ENCODE data around the gene MYRFL.
"Not testable (repeated sequence)": the region's sequence is repeated elsewhere in the genome, so short reads cannot be mapped to it uniquely, and the experiment has no call there.

The MYRFL gene

GRCh38 chr12:69824966-69825560, at the start of gene MYRFL:
Gene MYRFL (plus strand): TSS chr12:69825227. CDS start chr12:69825518, 291 bp downstream.
- no peak for DNase-seq

- no peak for DNase-seq
Observed at GRCh38 chr12:69779928-69780327, 45.1 kb upstream of the MYRFL start.

- no peak for DNase-seq
Observed at GRCh38 chr12:69783365-69783764, 41.7 kb upstream of the MYRFL start.

DNA sequence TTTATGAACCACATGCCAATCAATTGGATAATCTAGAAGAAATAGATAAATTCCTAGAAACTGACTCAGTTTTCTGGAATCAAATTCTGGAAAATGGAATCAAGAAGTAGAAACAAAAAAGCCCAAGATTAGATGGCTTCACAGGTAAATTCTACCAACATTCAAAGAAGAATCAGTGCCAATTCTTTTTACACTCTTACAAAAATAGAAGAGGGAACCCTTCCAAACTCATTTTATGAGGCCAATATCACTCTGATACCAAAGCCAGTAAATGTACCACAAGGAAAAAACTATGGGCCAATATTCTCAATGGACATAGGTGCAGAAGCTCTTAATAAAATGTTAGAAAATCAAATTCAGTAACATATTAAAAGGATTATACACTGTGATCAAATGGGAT, 35.7 kb upstream of the MYRFL start:
- DNase-seq = no peak

- no peak for DNase-seq
Observed at GRCh38 chr12:69792533-69792932, 32.5 kb upstream of the MYRFL start.

- DNase-seq = not testable (repeated sequence)
Observed at GRCh38 chr12:69807101-69807897, 17.7 kb upstream of the MYRFL start.

DNA sequence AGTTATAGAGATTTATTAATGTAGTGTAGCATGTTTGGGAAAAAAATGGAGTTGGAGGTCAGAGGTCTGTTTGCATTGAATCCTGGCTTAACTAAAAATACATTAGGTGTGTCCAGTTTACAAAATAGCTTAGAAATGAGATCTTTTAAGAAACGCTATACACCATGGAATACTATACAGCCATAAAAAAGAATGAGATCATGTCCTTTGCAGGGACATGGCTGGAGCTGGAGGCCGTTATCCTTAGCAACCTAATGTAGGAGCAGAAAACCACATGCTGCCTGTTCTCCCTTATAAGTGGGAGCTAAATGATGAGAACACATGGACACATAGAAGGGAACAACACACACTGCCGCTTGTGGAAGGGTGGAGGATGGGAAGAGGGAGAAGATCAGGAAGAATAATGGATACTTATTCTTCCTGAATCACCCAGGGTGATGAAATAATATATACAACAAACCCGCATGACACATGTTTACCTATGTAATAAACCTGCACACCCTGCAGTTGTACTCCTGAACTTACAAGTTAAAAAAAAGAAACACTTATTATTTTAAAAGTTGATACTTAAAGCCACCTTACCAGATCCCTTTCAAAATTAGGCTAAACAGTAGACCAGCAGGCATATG, 14.0 kb upstream of the MYRFL start:
- DNase-seq = no peak

DNA sequence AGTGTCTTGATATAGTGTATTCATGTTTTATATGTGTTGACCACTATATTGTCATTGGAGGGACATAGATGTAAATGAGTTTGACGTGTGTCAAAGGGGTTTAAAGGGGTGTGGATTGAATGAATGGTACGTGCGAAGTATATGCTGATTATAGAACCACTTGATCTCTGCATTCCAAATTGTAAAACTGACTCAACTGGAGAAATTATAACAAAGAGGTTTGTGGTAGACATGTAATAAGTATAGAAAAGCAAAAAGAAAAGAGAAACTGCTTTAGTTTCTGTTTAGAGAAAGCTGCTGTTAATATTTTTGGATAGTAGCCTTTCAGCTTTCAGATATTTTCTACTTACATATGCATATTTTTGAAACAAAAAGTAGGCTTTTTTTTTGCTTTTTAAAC, 8.9 kb upstream of the MYRFL start:
- no peak for DNase-seq

- DNase-seq = no peak
Observed at GRCh38 chr12:69821032-69821455, 4.0 kb upstream of the MYRFL start.

DNA sequence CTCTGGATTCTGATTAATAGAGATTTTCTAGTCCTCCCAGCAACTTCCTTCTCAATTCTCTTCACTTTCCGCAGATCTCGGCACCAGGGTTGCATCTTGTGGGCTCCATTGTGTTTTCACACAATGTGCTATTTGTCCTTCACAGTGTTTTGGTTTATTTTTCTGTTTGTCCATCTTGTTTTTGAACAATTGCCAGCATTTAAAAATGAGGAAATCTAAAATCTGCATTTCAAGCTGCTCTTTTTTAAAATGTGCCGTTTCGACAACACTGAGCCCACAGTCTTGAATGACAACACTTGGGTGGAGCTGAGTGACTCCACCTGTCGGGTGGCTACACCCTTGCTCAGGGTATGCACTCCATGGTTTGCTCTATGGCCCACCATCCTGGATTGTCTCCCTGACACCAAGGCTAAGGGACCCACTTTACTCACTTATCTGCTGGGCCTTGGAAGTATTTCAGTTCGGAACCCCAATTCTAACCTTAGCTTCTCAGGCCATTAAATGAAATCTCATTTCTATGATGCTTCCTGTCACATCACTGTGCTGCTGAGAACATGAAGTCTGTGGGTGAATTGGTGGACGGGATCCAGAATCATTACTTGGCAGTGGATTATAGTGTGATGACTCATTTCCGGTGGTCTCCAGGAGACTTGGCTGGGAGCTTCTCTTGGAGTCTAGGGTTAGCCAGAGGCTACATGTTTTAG, 3.4 kb upstream of the MYRFL start:
- DNase-seq = no peak

DNA sequence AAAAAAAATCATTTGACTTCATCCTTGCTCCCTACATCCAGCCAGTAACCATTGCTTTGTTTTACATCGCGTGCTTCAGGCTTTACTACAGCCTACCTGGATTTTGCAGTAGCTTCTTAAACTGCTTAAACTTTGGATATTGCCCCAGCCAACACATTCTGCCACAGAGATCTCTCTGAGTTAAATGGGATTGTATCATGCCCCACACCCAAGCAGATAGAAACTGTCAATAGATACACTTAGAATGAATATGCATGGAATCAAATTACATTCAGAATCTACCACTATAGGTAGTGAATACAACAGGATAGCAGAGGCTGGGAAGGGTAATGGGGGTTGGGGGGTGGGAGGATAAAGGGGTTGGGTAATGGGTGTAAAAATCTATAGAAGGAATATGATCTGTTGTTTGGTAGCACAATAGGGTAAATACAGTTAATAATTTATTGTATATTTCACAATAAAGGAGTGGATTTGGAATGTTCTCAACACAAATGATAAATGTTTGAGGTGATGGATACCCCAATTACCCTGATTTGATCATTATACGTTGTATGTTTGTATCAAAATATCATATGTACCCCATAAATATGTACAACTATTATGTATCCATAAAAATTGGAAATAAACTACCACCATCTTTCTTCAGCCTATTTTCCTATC, 2.7 kb upstream of the MYRFL start:
- no peak for DNase-seq

GRCh38 chr12:69824028-69824427, 999 bp upstream of the MYRFL start:
- no peak for DNase-seq

- DNase-seq = no peak
Observed at GRCh38 chr12:69828897-69829296, 3.9 kb downstream of the MYRFL start.

- no peak for DNase-seq
Observed at GRCh38 chr12:69833696-69834095, 8.7 kb downstream of the MYRFL start.

GRCh38 chr12:69834147-69834546, 9.1 kb downstream of the MYRFL start:
- DNase-seq = no peak

GRCh38 chr12:69834576-69834975, 9.5 kb downstream of the MYRFL start:
- DNase-seq = no peak

DNA sequence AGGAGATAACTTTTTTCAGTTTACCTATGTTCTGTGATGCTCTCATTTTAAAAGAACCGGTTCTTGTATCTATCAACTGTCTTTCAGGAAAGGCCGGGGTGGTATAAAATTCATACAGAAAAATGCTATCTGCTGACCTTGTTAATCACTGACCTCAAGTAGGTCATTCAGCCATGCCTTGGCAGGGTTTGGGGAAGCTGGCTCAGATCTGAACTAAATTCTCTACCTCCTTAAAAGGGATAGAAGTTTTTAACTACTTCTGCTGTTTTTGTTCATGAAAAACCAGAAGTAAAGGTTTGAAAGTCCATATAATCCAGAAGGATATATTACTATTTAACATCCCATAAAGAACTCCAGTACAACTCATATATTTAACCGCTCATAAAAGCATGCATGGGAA, 10.1 kb downstream of the MYRFL start:
- DNase-seq = no peak

DNA sequence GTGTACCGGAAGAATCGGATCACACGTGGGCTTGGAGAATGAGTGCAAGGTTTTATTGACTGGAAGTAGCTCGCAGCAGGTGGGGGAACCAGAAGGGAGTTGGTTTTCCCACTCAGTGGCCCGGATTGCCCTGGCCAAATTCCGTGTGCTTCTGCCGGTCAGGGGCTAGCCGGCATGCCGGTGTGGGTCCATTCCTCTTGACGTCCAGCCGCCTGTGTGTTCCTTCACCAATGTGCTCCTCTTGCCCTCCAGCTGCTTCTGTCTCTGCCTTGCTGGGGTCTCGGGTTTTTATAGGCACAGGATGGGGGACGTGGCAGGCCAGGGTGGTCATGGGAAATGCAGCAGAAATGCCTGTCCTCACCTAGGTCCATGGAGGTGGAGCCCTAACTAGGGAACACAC, 11.0 kb downstream of the MYRFL start:
- no peak for DNase-seq

- no peak for DNase-seq
Observed at GRCh38 chr12:69837191-69837590, 12.2 kb downstream of the MYRFL start.

- no peak for DNase-seq
Observed at GRCh38 chr12:69837657-69838415, 12.8 kb downstream of the MYRFL start.

DNA sequence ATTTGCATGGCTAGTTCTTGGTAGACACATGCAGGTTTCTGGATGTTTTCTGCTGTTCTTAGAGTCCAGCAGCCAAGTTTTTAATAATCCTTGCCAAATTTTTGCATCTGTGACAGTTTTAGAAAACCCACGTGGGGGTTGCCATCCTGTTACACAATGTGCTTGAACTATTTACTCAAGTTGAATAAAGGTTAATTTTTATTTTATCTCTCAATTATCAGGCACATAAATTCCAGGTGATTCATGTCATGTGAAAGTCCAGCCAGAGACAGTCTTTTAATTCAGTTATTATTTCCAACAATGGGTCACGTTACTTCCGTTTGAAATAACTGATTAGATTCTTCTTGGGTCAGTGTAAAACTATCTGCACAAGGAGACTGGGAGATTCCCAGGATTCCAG, 15.7 kb downstream of the MYRFL start:
- no peak for DNase-seq

DNA sequence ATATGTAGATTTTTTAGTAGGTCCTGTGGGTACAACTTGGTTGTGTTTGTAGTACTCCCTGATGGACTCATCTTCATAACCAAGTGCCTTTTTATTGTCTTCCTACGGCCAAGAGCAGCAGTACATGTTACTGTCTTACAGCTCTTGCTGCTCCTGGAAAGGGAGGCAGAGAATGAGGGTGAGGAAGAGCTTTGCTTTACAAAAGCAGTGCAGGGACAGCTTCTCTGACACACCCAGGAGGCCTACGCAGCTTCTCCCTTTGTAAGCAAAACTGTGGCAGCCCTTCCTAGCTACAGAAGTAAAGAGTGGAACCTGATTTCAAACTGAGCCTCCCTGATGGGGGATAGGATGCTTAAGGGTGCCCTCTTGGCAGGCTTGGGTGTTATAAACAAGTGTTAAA, 18.6 kb downstream of the MYRFL start:
- DNase-seq = no peak
